ENCODE data around the gene LTB4R.

GRCh38 chr14:24325963-24326362 is 14.7 kb downstream of the LTB4R start:
- no peak for TF ChIP-seq CTCF (IDR thresholded peaks at IDR 0.05)
- no peak for TF ChIP-seq POLR2A (IDR thresholded peaks at IDR 0.05)
